A549 (cell line): ENCODE measurements around the gene CTXN3.

Source experiments
- CHD4 ChIP-seq: fragments of 200-600 bp; sonication (generic); IDR thresholded peaks from 2 replicates; pipeline ENCODE4 v1.6.1; 2016; ENCODE audit warnings: antibody characterized with exemption, mild to moderate bottlenecking, borderline replicate concordance
- CTCF ChIP-seq: fragments of >200 bp; sonication (Bioruptor Twin); formaldehyde crosslinking; IDR thresholded peaks from 3 replicates; pipeline ENCODE4 v1.5.1; 2016
- ESRRA ChIP-seq: fragments of 150-350 bp; IDR thresholded peaks from 2 replicates; pipeline ENCODE4 v1.6.1; 2014; ENCODE audit warnings: mild to moderate bottlenecking, low read length, borderline replicate concordance
- HDAC2 ChIP-seq: fragments of 200-600 bp; sonication (generic); IDR thresholded peaks from 2 replicates; pipeline ENCODE4 v1.6.1; 2016
- TF ChIP-seq, protein P1 (sequence below): fragments of 200-600 bp; sonication (generic); IDR thresholded peaks from 2 replicates; pipeline ENCODE4 v1.6.1; 2016; ENCODE audit warnings: antibody characterized with exemption, mild to moderate bottlenecking, moderate library complexity

DNA sequence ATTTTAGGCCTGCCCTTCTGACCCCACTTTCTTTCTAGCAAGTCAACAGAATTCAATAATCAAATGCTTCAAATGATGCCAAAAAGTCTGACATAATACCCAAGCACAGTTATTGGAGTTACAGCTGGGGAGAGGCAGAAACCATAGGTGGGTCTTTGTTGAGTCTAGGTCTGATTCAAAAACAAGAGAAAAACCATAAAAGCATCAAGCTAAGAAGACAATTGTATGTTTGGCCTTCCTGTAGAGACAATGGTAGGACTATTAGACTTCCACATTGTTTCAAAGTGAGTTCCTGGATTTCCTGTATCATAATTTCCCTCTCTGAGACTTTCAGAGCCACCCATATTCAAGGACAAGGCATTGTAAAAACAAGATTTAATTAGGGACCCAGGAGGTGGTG is 37.5 kb downstream of the CTXN3 start:
- no peak for TF ChIP-seq CTCF
- TF ChIP-seq ESRRA = no peak
- TF ChIP-seq CHD4 = no peak
- TF ChIP-seq, protein P1, sequence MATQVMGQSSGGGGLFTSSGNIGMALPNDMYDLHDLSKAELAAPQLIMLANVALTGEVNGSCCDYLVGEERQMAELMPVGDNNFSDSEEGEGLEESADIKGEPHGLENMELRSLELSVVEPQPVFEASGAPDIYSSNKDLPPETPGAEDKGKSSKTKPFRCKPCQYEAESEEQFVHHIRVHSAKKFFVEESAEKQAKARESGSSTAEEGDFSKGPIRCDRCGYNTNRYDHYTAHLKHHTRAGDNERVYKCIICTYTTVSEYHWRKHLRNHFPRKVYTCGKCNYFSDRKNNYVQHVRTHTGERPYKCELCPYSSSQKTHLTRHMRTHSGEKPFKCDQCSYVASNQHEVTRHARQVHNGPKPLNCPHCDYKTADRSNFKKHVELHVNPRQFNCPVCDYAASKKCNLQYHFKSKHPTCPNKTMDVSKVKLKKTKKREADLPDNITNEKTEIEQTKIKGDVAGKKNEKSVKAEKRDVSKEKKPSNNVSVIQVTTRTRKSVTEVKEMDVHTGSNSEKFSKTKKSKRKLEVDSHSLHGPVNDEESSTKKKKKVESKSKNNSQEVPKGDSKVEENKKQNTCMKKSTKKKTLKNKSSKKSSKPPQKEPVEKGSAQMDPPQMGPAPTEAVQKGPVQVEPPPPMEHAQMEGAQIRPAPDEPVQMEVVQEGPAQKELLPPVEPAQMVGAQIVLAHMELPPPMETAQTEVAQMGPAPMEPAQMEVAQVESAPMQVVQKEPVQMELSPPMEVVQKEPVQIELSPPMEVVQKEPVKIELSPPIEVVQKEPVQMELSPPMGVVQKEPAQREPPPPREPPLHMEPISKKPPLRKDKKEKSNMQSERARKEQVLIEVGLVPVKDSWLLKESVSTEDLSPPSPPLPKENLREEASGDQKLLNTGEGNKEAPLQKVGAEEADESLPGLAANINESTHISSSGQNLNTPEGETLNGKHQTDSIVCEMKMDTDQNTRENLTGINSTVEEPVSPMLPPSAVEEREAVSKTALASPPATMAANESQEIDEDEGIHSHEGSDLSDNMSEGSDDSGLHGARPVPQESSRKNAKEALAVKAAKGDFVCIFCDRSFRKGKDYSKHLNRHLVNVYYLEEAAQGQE = no peak
- TF ChIP-seq HDAC2 = no peak
